B cell (primary cell): ENCODE measurements around the gene DOCK4. TPM values are rescaled to one million over a fixed set of nuclear protein-coding genes. Genes with fewer than 3 reads are reported as not detected.

Experiments
- ATAC-seq: fragments of 200-7000 bp; cut with Tn5 transposase; one replicate; pipeline ENCODE4 v1.10.0; 2021; ENCODE audit warnings: low read depth, mild to moderate bottlenecking, moderate number of reproducible peaks, moderate library complexity
- CTCF ChIA-PET: fragments of 350-600 bp; sonication (Branson Sonifier 250); formaldehyde crosslinking; loops from one replicate; lab custom pipeline; 2021; ENCODE audit warnings: antibody characterized with exemption, inconsistent platforms; lab: Charles Lee
- POLR2A ChIA-PET: fragments of 350-600 bp; sonication (Branson Sonifier 250); formaldehyde crosslinking; loops from one replicate; lab custom pipeline; 2021; ENCODE audit warnings: antibody characterized with exemption; lab: Charles Lee
- DNase-seq: peaks from one replicate; pipeline ENCODE4 v3.0.0; 2013
- H2AFZ ChIP-seq: 2 replicates; pipeline ENCODE4 v1.6.1; 2012; ENCODE audit warnings: mild to moderate bottlenecking, low read depth, low read length; ENCODE audit not compliant: insufficient read depth, poor library complexity, severe bottlenecking
- H3K27ac ChIP-seq, 2 donors: 1 replicate in 1 of 2; 2 replicates in 1 of 2; pipeline ENCODE4 v1.5.1; 2012 to 2013; ENCODE audit warnings: low read length in 2 of 2, mild to moderate bottlenecking in 2 of 2, moderate library complexity in 1 of 2
- H3K27me3 ChIP-seq, 4 experiments: fragments of 200-600 bp in 1 of 4; sonication (generic) in 1 of 4; replicated peaks in 1 of 4; 1 replicate in 2 of 4; 2 replicates in 2 of 4; pipeline versions ENCODE4 v1.6.1 to v1.7.0; 2013 to 2016; ENCODE audit warnings: low read length in 3 of 4, mild to moderate bottlenecking in 2 of 4, mixed read lengths in 1 of 4, moderate library complexity in 1 of 4; ENCODE audit not compliant: insufficient read depth in 4 of 4, control insufficient read depth in 3 of 4; ENCODE audit errors: control extremely low read depth in 1 of 4
- H3K36me3 ChIP-seq, 2 experiments: replicated peaks in 1 of 2; 1 replicate in 1 of 2; 2 replicates in 1 of 2; pipeline versions ENCODE4 v1.6.1 to v1.7.1; 2013; ENCODE audit warnings: low read length in 1 of 2; ENCODE audit not compliant: insufficient read depth in 2 of 2, control insufficient read depth in 1 of 2; ENCODE audit errors: control extremely low read depth in 1 of 2, extremely low read depth in 1 of 2
- H3K4me1 ChIP-seq, 2 donors: fragments of 200-600 bp in 1 of 2; sonication (generic) in 1 of 2; 1 replicate in 1 of 2; 2 replicates in 1 of 2; pipeline versions ENCODE4 v1.5.1 to v1.6.1; 2013 to 2017; ENCODE audit warnings: low read length in 2 of 2; ENCODE audit not compliant: control insufficient read depth in 2 of 2, insufficient read depth in 2 of 2
- H3K4me2 ChIP-seq: replicated peaks from 2 replicates; pipeline ENCODE3; 2012; ENCODE audit warnings: mild to moderate bottlenecking, low read depth, low read length; ENCODE audit not compliant: poor library complexity, severe bottlenecking
- H3K4me3 ChIP-seq, 5 experiments: fragments of 200-600 bp in 1 of 5; sonication (generic) in 1 of 5; 1 replicate in 3 of 5; 2 replicates in 2 of 5; pipeline versions ENCODE4 v1.5.1 to v1.7.0; 2011 to 2016; ENCODE audit warnings: low read length in 4 of 5, mild to moderate bottlenecking in 4 of 5, low read depth in 2 of 5, control low read depth in 1 of 5, moderate library complexity in 1 of 5; ENCODE audit not compliant: insufficient read depth in 1 of 5; ENCODE audit errors: control extremely low read depth in 1 of 5, extremely low read depth in 1 of 5
- H3K79me2 ChIP-seq: fragments of 200-600 bp; sonication (generic); one replicate; pipeline ENCODE4 v1.6.0; 2016; ENCODE audit warnings: low read length; ENCODE audit not compliant: control insufficient read depth, insufficient read depth
- H3K9ac ChIP-seq: fragments of 200-600 bp; sonication (generic); 2 replicates; pipeline ENCODE4 v1.6.1; 2017; ENCODE audit warnings: mild to moderate bottlenecking, low read length, moderate library complexity
- H3K9me3 ChIP-seq, 3 donors: one replicate each; pipeline versions ENCODE4 v1.6.1 to v1.7.1; 2013; ENCODE audit warnings: low read length in 2 of 3; ENCODE audit not compliant: control insufficient read depth in 2 of 3, insufficient read depth in 1 of 3; ENCODE audit errors: control extremely low read depth in 1 of 3
- H4K20me1 ChIP-seq: 2 replicates; pipeline ENCODE4 v1.6.0; 2012; ENCODE audit warnings: mild to moderate bottlenecking, low read length; ENCODE audit not compliant: insufficient read depth, control insufficient read depth, poor library complexity, severe bottlenecking
- H3K27ac Mint-ChIP-seq: one replicate; pipeline ENCODE4 v1.8.0; 2021; ENCODE audit warnings: mixed read lengths
- H3K27me3 Mint-ChIP-seq: one replicate; pipeline ENCODE4 v1.8.0; 2021; ENCODE audit warnings: mixed read lengths
- H3K4me1 Mint-ChIP-seq: one replicate; pipeline ENCODE4 v1.8.0; 2021; ENCODE audit warnings: mixed read lengths
- H3K4me3 Mint-ChIP-seq: one replicate; pipeline ENCODE4 v1.8.0; 2021; ENCODE audit warnings: mixed read lengths
- H3K9me3 Mint-ChIP-seq: one replicate; pipeline ENCODE4 v1.8.0; 2022; ENCODE audit warnings: mixed read lengths; ENCODE audit not compliant: insufficient read depth
- CTCF ChIP-seq: fragments of 200-600 bp; IDR thresholded peaks from one replicate; pipeline ENCODE4 v1.8.0; 2022; ENCODE audit warnings: antibody characterized with exemption, mild to moderate bottlenecking
- EZH2 ChIP-seq: IDR thresholded peaks from 2 replicates; pipeline ENCODE4 v1.6.1; 2012; ENCODE audit warnings: borderline replicate concordance, low read depth, mild to moderate bottlenecking, moderate library complexity, low read length; ENCODE audit not compliant: insufficient read depth, poor library complexity, severe bottlenecking
- WGBS: methylation state at CpG from one replicate; pipeline ENCODE4 v1.1.5; 2013; ENCODE audit warnings: missing lambda C conversion rate; ENCODE audit not compliant: insufficient coverage; 5-methylcytosine and 5-hydroxymethylcytosine counted together
- intact Hi-C: fragments of 100-400 bp; cut with micrococcal nuclease; formaldehyde crosslinking; loops from one replicate; pipeline ENCODE4 v1.10.0; 2022
- polyA plus RNA-seq: library from polyadenylated mRNA; depleted of rRNA; stranded (reverse); fragments of >200 nt; gene quantifications from 2 replicates; pipeline ENCODE4 v1.2.3, GENCODE V29; 2012
- total RNA-seq, 2 donors: library from RNA; stranded (reverse); fragments of 120-200 nt in 1 of 2; gene quantifications; 1 replicate in 1 of 2; 2 replicates in 1 of 2; pipeline versions ENCODE4 v1.2.3 to v1.2.4, GENCODE V29; 2013 to 2022

DOCK4 gene
- total and polyA plus RNA-seq, 2 donors (not counting 1 experiment from before 2014, with no cell fraction given), result 0.03 to 4.1 TPM

GRCh38 chr7:111796671-111797070, 409.5 kb downstream of the DOCK4 start:
- no peak overlapping the region for H3K4me3 ChIP-seq
- H3K79me2 ChIP-seq, result no peaks in the 10 kb centered on the region
- no peak for ATAC-seq
- WGBS, result 91% methylated on average over 4 of the region's 7 CpGs
- intact Hi-C loops, result no loop called here
- peak; percentile 39 for DNase-seq
- no peaks in the 10 kb centered on the region for H3K36me3 ChIP-seq
- no peak overlapping the region for H2AFZ ChIP-seq
- Mint-ChIP-seq H3K27me3 (no peaks in the 10 kb centered on the region), H3K27ac (no peak overlapping the region), H3K9me3 (peaks cover 47% of the 10 kb centered on the region), H3K4me3 (no peak overlapping the region), H3K4me1 (no peaks in the 10 kb centered on the region)
- no peak overlapping the region for H3K27ac ChIP-seq
- CTCF ChIA-PET, result no interaction called here
- no peaks in the 10 kb centered on the region for H3K4me1 ChIP-seq
- peaks cover 1 to 55% (median 46%) of the 10 kb centered on the region in 3 donors for H3K9me3 ChIP-seq
- no peaks in the 10 kb centered on the region for H4K20me1 ChIP-seq
- H3K9ac ChIP-seq, result no peak overlapping the region
- H3K27me3 ChIP-seq, result no peaks in the 10 kb centered on the region
- TF ChIP-seq CTCF (no peak), EZH2 (no peak)
- H3K4me2 ChIP-seq, result no peak overlapping the region
- POLR2A ChIA-PET, result no interaction called here

- ATAC-seq (no peak), DNase-seq (no peak)
- Histone ChIP-seq H3K27me3 (no peaks in the 10 kb centered on the region), H3K36me3 (no peaks in the 10 kb centered on the region), H2AFZ (no peak overlapping the region), H3K4me2 (no peak overlapping the region), H3K27ac (no peak overlapping the region), H3K9me3 (peaks cover 1 to 24% (median 7%) of the 10 kb centered on the region in 3 donors), H3K9ac (no peak overlapping the region), H3K79me2 (no peaks in the 10 kb centered on the region), H4K20me1 (no peaks in the 10 kb centered on the region), H3K4me1 (no peaks in the 10 kb centered on the region), H3K4me3 (no peak overlapping the region)
- Mint-ChIP-seq H3K4me3 (no peak overlapping the region), H3K4me1 (no peaks in the 10 kb centered on the region), H3K27me3 (no peaks in the 10 kb centered on the region), H3K9me3 (peaks cover 19% of the 10 kb centered on the region), H3K27ac (no peak overlapping the region)
- intact Hi-C loops, result no loop called here
- POLR2A ChIA-PET, result no interaction called here
- CTCF ChIA-PET, result no interaction called here
- no peak for TF ChIP-seq CTCF
- no peak for TF ChIP-seq EZH2
Observed at GRCh38 chr7:111789870-111790269, 416.3 kb downstream of the DOCK4 start.
